ENCODE data around the gene ANKRD63.

ANKRD63 gene

GRCh38 chr15:40279437-40280141, 3.3 kb downstream of the ANKRD63 start:
- DNase-seq (ENCODE audit: low read depth in 2 of 2) = peak; percentile 34 to 38

GRCh38 chr15:40278026-40278425, 4.8 kb downstream of the ANKRD63 start:
- no peak for DNase-seq (ENCODE audit: low read depth in 2 of 2)

- no peak for DNase-seq (ENCODE audit: low read depth in 2 of 2)
These were observed 5.4 kb downstream of the ANKRD63 start for GRCh38 chr15:40277471-40277870.

GRCh38 chr15:40276927-40277326, 5.9 kb downstream of the ANKRD63 start:
- no peak for DNase-seq (ENCODE audit: low read depth in 2 of 2)

- DNase-seq (ENCODE audit: low read depth in 2 of 2) = no peak
These were observed 6.9 kb downstream of the ANKRD63 start for GRCh38 chr15:40275954-40276353.

GRCh38 chr15:40275523-40275922, 7.3 kb downstream of the ANKRD63 start:
- DNase-seq (ENCODE audit: low read depth in 2 of 2) = no peak

GRCh38 chr15:40274350-40275274, 8.3 kb downstream of the ANKRD63 start:
- DNase-seq (ENCODE audit: low read depth in 2 of 2) = peak; percentile 68 to 71

- DNase-seq (ENCODE audit: low read depth in 2 of 2) = no peak
These were observed 9.4 kb downstream of the ANKRD63 start for GRCh38 chr15:40273428-40273827.

GRCh38 chr15:40272485-40273056, 10.3 kb downstream of the ANKRD63 start:
- DNase-seq (ENCODE audit: low read depth in 2 of 2) = no peak

- no peak for DNase-seq (ENCODE audit: low read depth in 2 of 2)
These were observed 11.0 kb downstream of the ANKRD63 start for GRCh38 chr15:40271685-40272484.

- no peak for DNase-seq (ENCODE audit: low read depth in 2 of 2)
These were observed 12.4 kb downstream of the ANKRD63 start for GRCh38 chr15:40270246-40270995.

- DNase-seq (ENCODE audit: low read depth in 2 of 2) = no peak
These were observed 13.3 kb downstream of the ANKRD63 start for GRCh38 chr15:40269604-40270003.

- DNase-seq (ENCODE audit: low read depth in 2 of 2) = no peak
These were observed 15.2 kb downstream of the ANKRD63 start for GRCh38 chr15:40267670-40268069.

GRCh38 chr15:40266828-40267304, 16.0 kb downstream of the ANKRD63 start:
- DNase-seq (ENCODE audit: low read depth in 2 of 2) = no peak

- no peak for DNase-seq (ENCODE audit: low read depth in 2 of 2)
These were observed 17.0 kb downstream of the ANKRD63 start for GRCh38 chr15:40265875-40266274.

GRCh38 chr15:40265355-40265754, 17.5 kb downstream of the ANKRD63 start:
- no peak for DNase-seq (ENCODE audit: low read depth in 2 of 2)

GRCh38 chr15:40264321-40265153, 18.3 kb downstream of the ANKRD63 start:
- no peak for DNase-seq (ENCODE audit: low read depth in 2 of 2)

- DNase-seq (ENCODE audit: low read depth in 2 of 2) = no peak
These were observed 19.7 kb downstream of the ANKRD63 start for GRCh38 chr15:40263024-40263754.

GRCh38 chr15:40259021-40259420, 23.8 kb downstream of the ANKRD63 start:
- DNase-seq (ENCODE audit: low read depth in 2 of 2) = no peak

Measured in stimulated activated CD8-positive, alpha-beta memory T cell treated with anti-CD3 and anti-CD28 coated beads, Interleukin-15, amount 100 ng/mL, for 48 hours (primary cell).